CD4-positive, CD25-positive, alpha-beta regulatory T cell (primary cell): ENCODE measurements around the gene CD3G. TPM values are rescaled to one million over a fixed set of nuclear protein-coding genes. Genes with fewer than 3 reads are reported as not detected.
"Not testable (repeated sequence)": the region's sequence is repeated elsewhere in the genome, so short reads cannot be mapped to it uniquely, and the experiment has no call there.

Experiments
- ATAC-seq, 2 donors: fragments of 150-1000 bp; cut with Tn5 transposase; one replicate each; pipeline ENCODE4 v1.10.0; 2021; ENCODE audit warnings: low read depth in 2 of 2, moderate number of reproducible peaks in 2 of 2, moderate library complexity in 1 of 2
- DNase-seq, 3 donors: peaks; one replicate each; pipeline versions ENCODE4 v3.0.0 to v3.0.0-alpha.2; 2012 to 2022; ENCODE audit warnings: mixed read lengths in 1 of 3
- H3K27ac ChIP-seq: one replicate; pipeline ENCODE4 v1.7.0; 2013; ENCODE audit warnings: mild to moderate bottlenecking, low read length; ENCODE audit not compliant: insufficient read depth, poor library complexity, severe bottlenecking
- H3K27me3 ChIP-seq: one replicate; pipeline ENCODE4 v1.7.0; 2013; ENCODE audit warnings: low read length; ENCODE audit not compliant: control insufficient read depth, insufficient read depth
- H3K36me3 ChIP-seq: one replicate; pipeline ENCODE4 v1.7.0; 2013; ENCODE audit warnings: mild to moderate bottlenecking, low read length, moderate library complexity; ENCODE audit not compliant: control insufficient read depth, insufficient read depth
- H3K4me1 ChIP-seq: 2 replicates; pipeline ENCODE4 v1.7.0; 2013; ENCODE audit warnings: mild to moderate bottlenecking, low read length; ENCODE audit not compliant: insufficient read depth, control insufficient read depth, poor library complexity, severe bottlenecking
- H3K4me3 ChIP-seq: one replicate; pipeline ENCODE4 v1.7.0; 2013; ENCODE audit warnings: low read depth, mild to moderate bottlenecking, low read length, moderate library complexity
- H3K9me3 ChIP-seq, 2 experiments: 1 replicate in 1 of 2; 2 replicates in 1 of 2; pipeline ENCODE4 v1.7.0; 2013; ENCODE audit warnings: low read length in 2 of 2, mild to moderate bottlenecking in 1 of 2, moderate library complexity in 1 of 2; ENCODE audit not compliant: control insufficient read depth in 2 of 2
- H3K27ac Mint-ChIP-seq, 3 donors: one replicate each; pipeline ENCODE4 v1.8.0; 2020 to 2022; ENCODE audit warnings: mild to moderate bottlenecking in 3 of 3, mixed read lengths in 3 of 3, moderate library complexity in 2 of 3
- H3K27me3 Mint-ChIP-seq: one replicate; pipeline ENCODE4 v1.8.0; 2022; ENCODE audit warnings: mild to moderate bottlenecking, mixed read lengths
- H3K36me3 Mint-ChIP-seq: one replicate; pipeline ENCODE4 v1.8.0; 2020; ENCODE audit warnings: mixed read lengths
- H3K4me1 Mint-ChIP-seq, 4 donors: one replicate each; pipeline ENCODE4 v1.8.0; 2020 to 2022; ENCODE audit warnings: mixed read lengths in 4 of 4, mild to moderate bottlenecking in 1 of 4
- H3K4me3 Mint-ChIP-seq, 4 donors: one replicate each; pipeline ENCODE4 v1.8.0; 2020 to 2022; ENCODE audit warnings: mild to moderate bottlenecking in 4 of 4, mixed read lengths in 4 of 4, moderate library complexity in 3 of 4
- H3K9me3 Mint-ChIP-seq, 7 donors: one replicate each; pipeline ENCODE4 v1.8.0; 2020 to 2022; ENCODE audit warnings: mixed read lengths in 7 of 7, mild to moderate bottlenecking in 3 of 7, moderate library complexity in 2 of 7
- polyA plus RNA-seq, 4 donors: library from polyadenylated mRNA; unstranded; fragments of 300-500 nt; fragmentation: Illumina TruSeq; gene quantifications; one replicate each; pipeline ENCODE4 v1.2.3, GENCODE V29; 2021
- total RNA-seq: library from RNA; stranded (reverse); gene quantifications from one replicate; pipeline ENCODE4 v1.2.3, GENCODE V29; 2022

The CD3G gene
- total and polyA plus RNA-seq, 5 donors from 2014 or later: 196 to 477 (median 416) TPM

- peaks cover 48% of the 10 kb centered on the region for H3K36me3 Mint-ChIP-seq
- peaks cover 75% of the 10 kb centered on the region for H3K4me1 ChIP-seq
- peak overlapping the region; percentile 86 to 100 (median 99) for H3K4me3 Mint-ChIP-seq
- H3K36me3 ChIP-seq: peaks cover 27% of the 10 kb centered on the region
- peak overlapping the region; percentile 75 to 99 (median 87) for H3K27ac Mint-ChIP-seq
- DNase-seq (peak in 1 of 3 donors; percentile 43), ATAC-seq (no peak)
- no peaks in the 10 kb centered on the region for H3K9me3 Mint-ChIP-seq
- peaks cover 20 to 86% (median 56%) of the 10 kb centered on the region in 4 donors for H3K4me1 Mint-ChIP-seq
- H3K27me3 ChIP-seq: no peaks in the 10 kb centered on the region
- H3K4me3 ChIP-seq: peak overlapping the region; percentile 98
- H3K9me3 ChIP-seq: no peaks in the 10 kb centered on the region
- peak overlapping the region; percentile 89 for H3K27ac ChIP-seq
- peaks cover 5% of the 10 kb centered on the region for H3K27me3 Mint-ChIP-seq
Observed at GRCh38 chr11:118306556-118306955, 37.6 kb upstream of the CD3G start.

- H3K9me3 ChIP-seq, H3K9me3 Mint-ChIP-seq, ATAC-seq, H3K27me3 ChIP-seq, DNase-seq, H3K27me3 Mint-ChIP-seq: not testable (repeated sequence)
- Histone ChIP-seq H3K27ac (peak overlapping the region; percentile 58), H3K4me1 (peaks cover 85% of the 10 kb centered on the region), H3K36me3 (peaks cover 52% of the 10 kb centered on the region), H3K4me3 (peak overlapping the region; percentile 71)
- Mint-ChIP-seq H3K36me3 (peaks cover 67% of the 10 kb centered on the region), H3K4me3 (peak overlapping the region; percentile 86 to 100 (median 99)), H3K4me1 (peaks cover 20 to 85% (median 67%) of the 10 kb centered on the region in 4 donors), H3K27ac (peak overlapping the region; percentile 75 to 99 (median 87))
Observed at GRCh38 chr11:118308995-118309528, 35.1 kb upstream of the CD3G start.

DNA sequence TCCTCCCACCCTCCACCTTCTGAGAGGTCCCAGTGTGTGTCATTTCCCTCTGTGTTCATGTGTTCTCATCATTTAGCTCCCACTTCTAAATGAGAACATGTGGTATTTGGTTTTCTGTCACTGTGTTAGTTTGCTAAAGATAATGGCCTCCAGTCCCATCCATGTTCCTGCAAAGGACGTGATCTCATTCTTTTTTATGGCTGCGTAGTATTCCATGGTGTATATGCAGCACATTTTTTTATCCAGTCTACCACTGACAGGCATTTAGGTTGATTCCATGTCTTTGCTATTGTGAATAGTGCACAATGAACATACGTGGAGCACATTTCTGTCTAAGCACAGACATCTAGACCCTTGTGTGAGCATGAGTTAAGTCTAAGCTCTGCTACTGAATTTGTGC is 33.9 kb upstream of the CD3G start:
- H3K27ac ChIP-seq: peak overlapping the region; percentile 80

GRCh38 chr11:118310781-118311485 is 33.2 kb upstream of the CD3G start:
- H3K27ac Mint-ChIP-seq: peak overlapping the region; percentile 85 to 99 (median 93)
- H3K36me3 Mint-ChIP-seq: peaks cover 71% of the 10 kb centered on the region
- Histone ChIP-seq H3K36me3 (peaks cover 60% of the 10 kb centered on the region), H3K4me3 (peak overlapping the region; percentile 47), H3K9me3 (no peaks in the 10 kb centered on the region), H3K4me1 (peaks cover 89% of the 10 kb centered on the region), H3K27ac (peak overlapping the region; percentile 80), H3K27me3 (no peaks in the 10 kb centered on the region)
- H3K9me3 Mint-ChIP-seq: no peaks in the 10 kb centered on the region
- ATAC-seq (no peak), DNase-seq (no peak)
- no peaks in the 10 kb centered on the region for H3K27me3 Mint-ChIP-seq
- peak overlapping the region; percentile 12 to 72 (median 58) for H3K4me3 Mint-ChIP-seq
- H3K4me1 Mint-ChIP-seq: peaks cover 26 to 92% (median 71%) of the 10 kb centered on the region in 4 donors

More for the DNA sequence above, 33.9 kb upstream of the CD3G start:
- Mint-ChIP-seq H3K4me3 (peak overlapping the region; percentile 12 to 53 (median 29)), H3K4me1 (peaks cover 22 to 89% (median 69%) of the 10 kb centered on the region in 4 donors), H3K27ac (peak overlapping the region; percentile 87 to 99 (median 89)), H3K27me3 (no peaks in the 10 kb centered on the region), H3K9me3 (no peaks in the 10 kb centered on the region), H3K36me3 (peaks cover 70% of the 10 kb centered on the region)
- H3K9me3 ChIP-seq: no peaks in the 10 kb centered on the region
- DNase-seq (no peak), ATAC-seq (no peak)
- peaks cover 88% of the 10 kb centered on the region for H3K4me1 ChIP-seq
- H3K36me3 ChIP-seq: peaks cover 60% of the 10 kb centered on the region
- H3K4me3 ChIP-seq: peak overlapping the region; percentile 47
- H3K27me3 ChIP-seq: no peaks in the 10 kb centered on the region

GRCh38 chr11:118311518-118311917 is 32.6 kb upstream of the CD3G start:
- Mint-ChIP-seq H3K36me3 (peaks cover 72% of the 10 kb centered on the region), H3K9me3 (no peaks in the 10 kb centered on the region), H3K4me1 (peaks cover 26 to 96% (median 75%) of the 10 kb centered on the region in 4 donors), H3K27ac (peak overlapping the region; percentile 85 to 99 (median 94)), H3K27me3 (no peaks in the 10 kb centered on the region), H3K4me3 (peak overlapping the region; percentile 12 to 72 (median 66))
- DNase-seq (peak in 2 of 3 donors; percentile 32 to 64), ATAC-seq (peak; percentile 38 to 62)
- Histone ChIP-seq H3K9me3 (no peaks in the 10 kb centered on the region), H3K4me1 (peaks cover 89% of the 10 kb centered on the region), H3K4me3 (peak overlapping the region; percentile 13), H3K36me3 (peaks cover 60% of the 10 kb centered on the region), H3K27ac (peak overlapping the region; percentile 80), H3K27me3 (no peaks in the 10 kb centered on the region)

GRCh38 chr11:118312328-118312727 is 31.8 kb upstream of the CD3G start:
- Mint-ChIP-seq H3K4me3 (peak overlapping the region in 3 of 4 donors; percentile 12 to 66 (median 21)), H3K36me3 (peaks cover 67% of the 10 kb centered on the region), H3K27ac (peak overlapping the region; percentile 86 to 99 (median 94)), H3K4me1 (peaks cover 27 to 96% (median 76%) of the 10 kb centered on the region in 4 donors), H3K9me3 (no peaks in the 10 kb centered on the region), H3K27me3 (no peaks in the 10 kb centered on the region)
- no peaks in the 10 kb centered on the region for H3K27me3 ChIP-seq
- H3K27ac ChIP-seq: peak overlapping the region; percentile 80
- peaks cover 89% of the 10 kb centered on the region for H3K4me1 ChIP-seq
- H3K36me3 ChIP-seq: peaks cover 57% of the 10 kb centered on the region
- DNase-seq: no peak
- H3K9me3 ChIP-seq: no peaks in the 10 kb centered on the region
- no peak for ATAC-seq
- peak overlapping the region; percentile 13 for H3K4me3 ChIP-seq

DNA sequence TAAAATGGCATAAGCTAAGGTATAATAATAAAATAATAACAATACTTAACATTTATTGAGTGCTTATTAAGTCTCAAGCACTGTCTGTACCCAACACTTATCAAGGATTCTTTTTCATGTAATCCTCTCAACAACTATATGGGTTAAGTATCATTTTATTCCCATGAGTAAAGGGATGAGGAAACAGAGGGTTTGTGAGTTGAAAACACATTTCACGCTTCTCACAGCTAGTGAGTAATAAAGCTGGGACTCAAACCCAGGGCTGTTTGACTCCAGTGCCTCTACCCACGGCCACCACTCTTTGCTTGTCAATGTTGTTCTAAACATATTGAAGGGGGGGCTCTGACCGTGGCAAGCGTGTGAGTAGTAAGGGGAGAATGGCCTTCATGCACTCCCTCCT is 30.9 kb upstream of the CD3G start:
- Histone ChIP-seq H3K4me3 (no peak overlapping the region), H3K27me3 (no peaks in the 10 kb centered on the region), H3K36me3 (peaks cover 48% of the 10 kb centered on the region), H3K4me1 (peaks cover 89% of the 10 kb centered on the region), H3K9me3 (no peaks in the 10 kb centered on the region), H3K27ac (peak overlapping the region; percentile 80)
- H3K27me3 Mint-ChIP-seq: no peaks in the 10 kb centered on the region
- peaks cover 25 to 92% (median 71%) of the 10 kb centered on the region in 4 donors for H3K4me1 Mint-ChIP-seq
- H3K9me3 Mint-ChIP-seq: no peaks in the 10 kb centered on the region
- H3K36me3 Mint-ChIP-seq: peaks cover 60% of the 10 kb centered on the region
- ATAC-seq (no peak), DNase-seq (no peak)
- peak overlapping the region; percentile 54 to 99 (median 96) for H3K27ac Mint-ChIP-seq
- peak overlapping the region in 1 of 4 donors; percentile 75 for H3K4me3 Mint-ChIP-seq
